MCF 10A (cell line): ENCODE results near the gene MCF2. TPM values are rescaled to one million over a fixed set of nuclear protein-coding genes. Genes with fewer than 3 reads are reported as not detected.

Source experiments
- BruUV-seq: library from RNA; stranded (reverse); fragments of 400-500 nt; replicated peaks from 2 replicates; lab custom pipeline; 2021; lab: Mats Ljungman, UMichigan
- CTCF ChIA-PET: fragments of 300-600 bp; sonication (Branson Sonifier 250); formaldehyde crosslinking; extraction: SDS; loops from one replicate; lab custom pipeline; 2021; ENCODE audit warnings: antibody characterized with exemption, inconsistent platforms; lab: Yijun Ruan, JAX
- POLR2A ChIA-PET: fragments of 300-600, 350-650 bp; sonication (Branson Sonifier 250); formaldehyde crosslinking; extraction: SDS; loops from one replicate; lab custom pipeline; 2020; ENCODE audit warnings: antibody characterized with exemption, inconsistent platforms; lab: Yijun Ruan, JAX
- DNase-seq: peaks from one replicate; pipeline ENCODE4 v3.0.0-alpha.2; 2018; ENCODE audit not compliant: unreplicated experiment
- H3K27ac Mint-ChIP-seq: one replicate; pipeline ENCODE4 v1.8.0; 2022; ENCODE audit warnings: mild to moderate bottlenecking, low read depth, mixed read lengths; ENCODE audit not compliant: unreplicated experiment
- H3K27me3 Mint-ChIP-seq: one replicate; pipeline ENCODE4 v1.8.0; 2022; ENCODE audit warnings: mixed read lengths; ENCODE audit not compliant: insufficient read depth, unreplicated experiment
- H3K36me3 Mint-ChIP-seq: one replicate; pipeline ENCODE4 v1.8.0; 2022; ENCODE audit warnings: mild to moderate bottlenecking, moderate library complexity, mixed read lengths; ENCODE audit not compliant: insufficient read depth, unreplicated experiment
- H3K4me1 Mint-ChIP-seq: one replicate; pipeline ENCODE4 v1.8.0; 2022; ENCODE audit warnings: mixed read lengths; ENCODE audit not compliant: insufficient read depth, unreplicated experiment
- H3K4me3 Mint-ChIP-seq: one replicate; pipeline ENCODE4 v1.8.0; 2022; ENCODE audit warnings: mild to moderate bottlenecking, moderate library complexity, mixed read lengths; ENCODE audit not compliant: unreplicated experiment
- H3K9me3 Mint-ChIP-seq: one replicate; pipeline ENCODE4 v1.8.0; 2022; ENCODE audit warnings: mixed read lengths; ENCODE audit not compliant: unreplicated experiment
- intact Hi-C: fragments of 100-400 bp; cut with micrococcal nuclease; formaldehyde crosslinking; loops from 2 replicates; pipeline ENCODE4 v1.14.1; 2022
- total RNA-seq: library from RNA; stranded (reverse); gene quantifications from 2 replicates; pipeline ENCODE4 v1.2.3, GENCODE V29; 2022
- TF ChIP-seq, protein P1 (sequence below): fragments of 200-600 bp; IDR thresholded peaks from one replicate; pipeline ENCODE4 v1.8.0; 2022; ENCODE audit warnings: antibody characterized with exemption, mild to moderate bottlenecking; ENCODE audit not compliant: unreplicated experiment

The MCF2 gene
- total RNA-seq, 1 experiment from 2014 or later, result 2.1 TPM

DNA sequence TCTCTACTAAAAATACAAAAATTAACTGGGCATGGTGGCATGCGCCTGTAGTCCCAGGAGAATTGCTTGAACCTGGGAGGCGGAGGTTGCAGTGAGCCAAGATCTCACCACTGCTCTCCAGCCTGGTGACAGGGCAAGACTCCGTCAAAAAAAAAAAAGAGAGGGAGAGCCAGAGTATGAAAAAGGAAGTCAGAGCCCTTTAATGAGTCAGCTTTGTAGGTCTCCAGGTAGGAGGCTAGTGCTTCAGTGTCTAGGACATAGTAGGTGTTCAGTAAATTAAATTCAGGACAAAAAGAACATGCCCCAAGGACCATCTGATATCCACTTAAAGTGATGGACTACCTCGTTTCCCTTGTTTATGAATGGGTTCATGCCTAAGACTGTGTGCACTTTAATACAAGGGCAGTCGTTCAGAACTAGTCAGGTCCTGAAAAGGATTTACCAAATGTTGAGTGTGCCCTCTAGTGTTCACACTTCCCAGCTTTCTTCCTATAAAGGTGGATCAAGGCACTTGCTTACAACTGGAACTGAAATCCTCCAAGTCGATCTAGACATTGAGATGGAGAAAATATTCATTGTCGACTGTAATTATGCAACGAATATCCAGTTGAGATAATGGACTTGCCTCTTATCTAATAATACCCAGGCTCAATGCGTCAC lies 148.5 kb downstream of the MCF2 start:
- H3K9me3 Mint-ChIP-seq, result no peaks in the 10 kb centered on the region
- H3K27ac Mint-ChIP-seq, result no peak overlapping the region
- POLR2A ChIA-PET, result interaction anchor here (1.4 kb wide), 1 partner anchor 200 kb away, joined by 4 read pairs; no protein-coding TSS in a partner anchor
- TF ChIP-seq, protein P1, sequence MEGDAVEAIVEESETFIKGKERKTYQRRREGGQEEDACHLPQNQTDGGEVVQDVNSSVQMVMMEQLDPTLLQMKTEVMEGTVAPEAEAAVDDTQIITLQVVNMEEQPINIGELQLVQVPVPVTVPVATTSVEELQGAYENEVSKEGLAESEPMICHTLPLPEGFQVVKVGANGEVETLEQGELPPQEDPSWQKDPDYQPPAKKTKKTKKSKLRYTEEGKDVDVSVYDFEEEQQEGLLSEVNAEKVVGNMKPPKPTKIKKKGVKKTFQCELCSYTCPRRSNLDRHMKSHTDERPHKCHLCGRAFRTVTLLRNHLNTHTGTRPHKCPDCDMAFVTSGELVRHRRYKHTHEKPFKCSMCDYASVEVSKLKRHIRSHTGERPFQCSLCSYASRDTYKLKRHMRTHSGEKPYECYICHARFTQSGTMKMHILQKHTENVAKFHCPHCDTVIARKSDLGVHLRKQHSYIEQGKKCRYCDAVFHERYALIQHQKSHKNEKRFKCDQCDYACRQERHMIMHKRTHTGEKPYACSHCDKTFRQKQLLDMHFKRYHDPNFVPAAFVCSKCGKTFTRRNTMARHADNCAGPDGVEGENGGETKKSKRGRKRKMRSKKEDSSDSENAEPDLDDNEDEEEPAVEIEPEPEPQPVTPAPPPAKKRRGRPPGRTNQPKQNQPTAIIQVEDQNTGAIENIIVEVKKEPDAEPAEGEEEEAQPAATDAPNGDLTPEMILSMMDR, result peak; percentile 33
- BruUV-seq, result no TSS peak
- H3K27me3 Mint-ChIP-seq, result no peaks in the 10 kb centered on the region
- intact Hi-C loops, result loop anchor here (1.0 to 10.0 kb wide), 5 partner anchors 200 to 784 kb away; no protein-coding TSS in a partner anchor
- peaks cover 4% of the 10 kb centered on the region for H3K4me1 Mint-ChIP-seq
- no peaks in the 10 kb centered on the region for H3K36me3 Mint-ChIP-seq
- CTCF ChIA-PET, result interaction anchor here (0.5 to 3.7 kb wide), 16 partner anchors 10 to 803 kb away, joined by 3 to 23 read pairs (median 5); no protein-coding TSS in a partner anchor
- peak; percentile 70 for DNase-seq
- H3K4me3 Mint-ChIP-seq, result no peak overlapping the region

DNA sequence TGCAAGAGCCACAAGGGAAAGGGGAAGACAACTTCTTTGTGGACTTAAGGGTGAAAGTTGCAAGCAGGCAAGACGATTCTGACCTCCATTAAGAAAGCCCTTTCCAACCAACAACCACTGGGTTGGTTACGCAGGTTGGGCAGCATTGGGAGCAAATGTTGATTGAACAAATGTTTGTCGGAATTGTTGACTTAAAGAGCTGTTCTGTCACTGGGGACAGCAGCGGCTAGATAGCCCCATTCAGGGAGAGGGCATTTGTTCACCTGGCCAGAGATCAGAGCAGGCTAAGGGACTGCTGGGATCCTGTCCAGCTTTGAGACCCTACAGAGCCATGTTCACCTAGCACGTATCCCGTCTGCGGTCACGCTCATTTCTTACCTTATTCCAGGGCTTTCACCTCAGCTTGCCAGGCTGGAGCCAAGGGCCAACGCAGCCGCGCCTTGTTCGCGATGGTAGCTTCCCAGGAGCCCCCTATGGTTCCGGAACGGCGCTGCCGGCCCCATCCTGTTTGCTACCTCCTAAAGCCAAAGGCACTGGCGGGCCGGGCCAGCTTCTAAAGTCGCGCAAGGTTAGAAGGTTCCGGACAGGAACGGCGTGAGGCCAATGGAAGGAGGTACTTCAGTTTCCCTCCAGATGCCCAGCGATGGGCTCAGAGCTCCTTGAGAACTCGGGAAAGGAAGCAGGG lies 152.8 kb downstream of the MCF2 start:
- CTCF ChIA-PET, result interaction anchor here (1.5 to 2.1 kb wide), 2 partner anchors 707 to 779 kb away, joined by 3 to 6 read pairs; no protein-coding TSS in a partner anchor

GRCh38 chrX:139554376-139554775 lies 153.6 kb downstream of the MCF2 start:
- no peaks in the 10 kb centered on the region for H3K27me3 Mint-ChIP-seq
- DNase-seq, result no peak
- TF ChIP-seq, protein P1, result no peak
- H3K27ac Mint-ChIP-seq, result no peak overlapping the region
- H3K36me3 Mint-ChIP-seq, result no peaks in the 10 kb centered on the region
- intact Hi-C loops, result no loop called here
- CTCF ChIA-PET, result interaction anchor here (0.6 to 2.1 kb wide), 2 partner anchors 778 to 1233 kb away, joined by 3 to 6 read pairs; no protein-coding TSS in a partner anchor
- H3K9me3 Mint-ChIP-seq, result peaks cover 7% of the 10 kb centered on the region
- POLR2A ChIA-PET, result no interaction called here
- no TSS peak for BruUV-seq
- H3K4me3 Mint-ChIP-seq, result no peak overlapping the region
- H3K4me1 Mint-ChIP-seq, result no peaks in the 10 kb centered on the region

More for the DNA sequence above, 152.8 kb downstream of the MCF2 start:
- no peaks in the 10 kb centered on the region for H3K36me3 Mint-ChIP-seq
- H3K27me3 Mint-ChIP-seq, result no peaks in the 10 kb centered on the region
- intact Hi-C loops, result no loop called here
- peaks cover 4% of the 10 kb centered on the region for H3K4me1 Mint-ChIP-seq
- BruUV-seq, result no TSS peak
- no peak for DNase-seq
- no peak overlapping the region for H3K4me3 Mint-ChIP-seq
- POLR2A ChIA-PET, result interaction anchor here (0.5 kb wide), 1 partner anchor 692 kb away, joined by 3 read pairs; no protein-coding TSS in a partner anchor
- H3K27ac Mint-ChIP-seq, result no peak overlapping the region
- TF ChIP-seq, protein P1, result no peak
- peaks cover 7% of the 10 kb centered on the region for H3K9me3 Mint-ChIP-seq

- Mint-ChIP-seq H3K27me3 (no peaks in the 10 kb centered on the region), H3K27ac (no peak overlapping the region), H3K9me3 (no peaks in the 10 kb centered on the region), H3K4me3 (no peak overlapping the region), H3K36me3 (no peaks in the 10 kb centered on the region), H3K4me1 (no peaks in the 10 kb centered on the region)
- POLR2A ChIA-PET, result interaction anchor here (0.6 kb wide), 1 partner anchor 658 kb away, joined by 4 read pairs; no protein-coding TSS in a partner anchor
- TF ChIP-seq, protein P1, result no peak
- intact Hi-C loops, result no loop called here
- BruUV-seq, result no TSS peak
- DNase-seq, result peak; percentile 11
- CTCF ChIA-PET, result interaction anchor here (1.7 kb wide), 1 partner anchor 14 kb away, joined by 6 read pairs; no protein-coding TSS in a partner anchor
Measured at GRCh38 chrX:139544591-139544990, 163.4 kb downstream of the MCF2 start.
